ENCODE results near the gene NFIA. TPM values are rescaled to one million over a fixed set of nuclear protein-coding genes. Genes with fewer than 3 reads are reported as not detected.

Gene NFIA
- total and polyA plus RNA-seq, 2 donors (not counting 1 experiment from before 2014, with no cell fraction given): 5.4 to 11.0 TPM

DNA sequence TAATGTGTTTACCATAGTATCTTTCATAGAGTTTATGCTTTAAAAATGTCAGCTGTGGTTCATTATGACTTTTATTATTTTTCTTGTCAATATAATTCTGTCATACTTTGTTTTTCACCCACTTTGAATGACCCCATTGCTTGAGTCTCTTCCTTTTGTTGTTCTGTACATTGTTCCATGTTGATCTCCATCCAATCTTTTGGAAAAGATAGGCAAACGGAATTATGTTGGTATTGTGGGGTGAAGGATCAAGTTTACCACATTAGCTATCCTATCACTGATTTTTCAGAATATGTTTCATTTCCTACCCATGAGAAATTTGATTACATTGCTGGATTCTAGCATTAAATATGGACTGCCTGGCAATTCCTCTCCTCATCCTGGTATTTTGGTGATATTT is 196.6 kb downstream of the NFIA start:
- no peaks in the 10 kb centered on the region for H4K20me1 ChIP-seq (ENCODE audit: control insufficient read depth, extremely low read depth, insufficient read depth, low read length)
- H3K9ac ChIP-seq (ENCODE audit: insufficient read depth, low read length): no peak overlapping the region
- no peak for DNase-seq (ENCODE audit: low read depth in 2 of 2)
- no peak overlapping the region for H3K27ac ChIP-seq (ENCODE audit: insufficient read depth, low read length)
- H3K36me3 ChIP-seq (ENCODE audit: control insufficient read depth, insufficient read depth, low read length): no peaks in the 10 kb centered on the region
- H3K4me2 ChIP-seq (ENCODE audit: extremely low read depth, insufficient read depth, low read length): no peak overlapping the region
- no peaks in the 10 kb centered on the region for H3K4me1 ChIP-seq (ENCODE audit: control insufficient read depth, extremely low read depth, insufficient read depth, low read length)
- TF ChIP-seq, protein P1, sequence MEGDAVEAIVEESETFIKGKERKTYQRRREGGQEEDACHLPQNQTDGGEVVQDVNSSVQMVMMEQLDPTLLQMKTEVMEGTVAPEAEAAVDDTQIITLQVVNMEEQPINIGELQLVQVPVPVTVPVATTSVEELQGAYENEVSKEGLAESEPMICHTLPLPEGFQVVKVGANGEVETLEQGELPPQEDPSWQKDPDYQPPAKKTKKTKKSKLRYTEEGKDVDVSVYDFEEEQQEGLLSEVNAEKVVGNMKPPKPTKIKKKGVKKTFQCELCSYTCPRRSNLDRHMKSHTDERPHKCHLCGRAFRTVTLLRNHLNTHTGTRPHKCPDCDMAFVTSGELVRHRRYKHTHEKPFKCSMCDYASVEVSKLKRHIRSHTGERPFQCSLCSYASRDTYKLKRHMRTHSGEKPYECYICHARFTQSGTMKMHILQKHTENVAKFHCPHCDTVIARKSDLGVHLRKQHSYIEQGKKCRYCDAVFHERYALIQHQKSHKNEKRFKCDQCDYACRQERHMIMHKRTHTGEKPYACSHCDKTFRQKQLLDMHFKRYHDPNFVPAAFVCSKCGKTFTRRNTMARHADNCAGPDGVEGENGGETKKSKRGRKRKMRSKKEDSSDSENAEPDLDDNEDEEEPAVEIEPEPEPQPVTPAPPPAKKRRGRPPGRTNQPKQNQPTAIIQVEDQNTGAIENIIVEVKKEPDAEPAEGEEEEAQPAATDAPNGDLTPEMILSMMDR (conservative IDR thresholded peaks at IDR 0.05 in 1 of 2, IDR thresholded peaks at IDR 0.05 in 1 of 2; ENCODE audit: low read depth in 1 of 2, low read length in 2 of 2): no peak
- no peak for TF ChIP-seq EZH2 (IDR thresholded peaks at IDR 0.05; ENCODE audit: low read length, missing control alignments)
- H3K79me2 ChIP-seq (ENCODE audit: control insufficient read depth, insufficient read depth, low read length): no peaks in the 10 kb centered on the region
- H3K9me3 ChIP-seq (ENCODE audit: control insufficient read depth, insufficient read depth, low read depth, low read length): no peaks in the 10 kb centered on the region
- H3K4me3 ChIP-seq (replicated peaks in 1 of 4; ENCODE audit: control extremely low read depth in 1 of 4, insufficient read depth in 1 of 4, low read depth in 3 of 4, low read length in 4 of 4): no peak overlapping the region
- H2AFZ ChIP-seq (ENCODE audit: low read length): no peak overlapping the region
- H3K27me3 ChIP-seq (ENCODE audit: control insufficient read depth, insufficient read depth, low read length): no peaks in the 10 kb centered on the region

DNA sequence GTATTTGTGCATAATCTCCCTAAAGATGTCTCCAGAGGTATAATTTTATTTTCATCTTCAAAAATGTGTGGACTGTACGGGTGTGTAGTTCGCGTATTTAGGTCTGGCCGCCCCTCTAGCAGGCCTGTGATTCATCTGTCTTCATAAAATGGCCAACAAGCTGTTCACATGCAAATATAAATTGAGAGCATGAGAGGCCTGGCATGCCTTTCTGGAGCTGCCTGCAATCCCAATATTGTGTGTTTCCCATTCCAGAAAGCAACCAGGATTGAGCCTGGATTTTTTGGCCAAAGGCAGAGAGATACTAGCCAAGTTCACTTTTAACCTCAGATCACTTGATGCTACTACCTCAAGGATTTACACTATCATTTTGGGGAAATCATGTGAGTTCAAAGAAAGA is 197.2 kb downstream of the NFIA start:
- no peak overlapping the region for H3K27ac ChIP-seq (ENCODE audit: insufficient read depth, low read length)
- H3K27me3 ChIP-seq (ENCODE audit: control insufficient read depth, insufficient read depth, low read length): no peaks in the 10 kb centered on the region
- no peaks in the 10 kb centered on the region for H4K20me1 ChIP-seq (ENCODE audit: control insufficient read depth, extremely low read depth, insufficient read depth, low read length)
- TF ChIP-seq, protein P1 (conservative IDR thresholded peaks at IDR 0.05 in 1 of 2, IDR thresholded peaks at IDR 0.05 in 1 of 2; ENCODE audit: low read depth in 1 of 2, low read length in 2 of 2): no peak
- no peak for TF ChIP-seq EZH2 (IDR thresholded peaks at IDR 0.05; ENCODE audit: low read length, missing control alignments)
- H3K4me3 ChIP-seq (replicated peaks in 1 of 4; ENCODE audit: control extremely low read depth in 1 of 4, insufficient read depth in 1 of 4, low read depth in 3 of 4, low read length in 4 of 4): no peak overlapping the region
- H2AFZ ChIP-seq (ENCODE audit: low read length): no peak overlapping the region
- no peak overlapping the region for H3K4me2 ChIP-seq (ENCODE audit: extremely low read depth, insufficient read depth, low read length)
- no peaks in the 10 kb centered on the region for H3K79me2 ChIP-seq (ENCODE audit: control insufficient read depth, insufficient read depth, low read length)
- no peaks in the 10 kb centered on the region for H3K36me3 ChIP-seq (ENCODE audit: control insufficient read depth, insufficient read depth, low read length)
- H3K9me3 ChIP-seq (ENCODE audit: control insufficient read depth, insufficient read depth, low read depth, low read length): no peaks in the 10 kb centered on the region
- H3K9ac ChIP-seq (ENCODE audit: insufficient read depth, low read length): no peak overlapping the region
- H3K4me1 ChIP-seq (ENCODE audit: control insufficient read depth, extremely low read depth, insufficient read depth, low read length): no peaks in the 10 kb centered on the region
- no peak for DNase-seq (ENCODE audit: low read depth in 2 of 2)

DNA sequence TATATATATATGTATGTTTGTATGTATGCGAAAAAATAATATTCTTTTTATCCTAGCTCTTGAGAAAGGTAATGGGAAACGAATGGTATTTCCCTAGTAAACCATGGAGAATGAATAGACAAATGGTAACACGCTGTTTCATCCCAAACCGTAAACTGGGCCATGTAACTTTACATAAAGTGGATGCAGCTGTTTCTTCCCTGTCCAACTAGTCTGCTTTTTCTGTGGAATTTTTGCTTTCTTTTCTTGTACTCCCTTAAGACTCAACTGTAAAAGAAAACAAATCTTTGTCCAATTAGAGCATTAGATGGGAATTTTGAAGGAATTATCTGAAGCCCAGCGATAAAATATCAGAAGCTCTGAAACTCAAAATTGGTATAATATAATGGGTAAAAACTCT is 198.1 kb downstream of the NFIA start:
- no peak for DNase-seq (ENCODE audit: low read depth in 2 of 2)
- Histone ChIP-seq H3K79me2 (ENCODE audit: control insufficient read depth, insufficient read depth, low read length) (no peaks in the 10 kb centered on the region), H3K4me1 (ENCODE audit: control insufficient read depth, extremely low read depth, insufficient read depth, low read length) (no peaks in the 10 kb centered on the region), H3K27me3 (ENCODE audit: control insufficient read depth, insufficient read depth, low read length) (no peaks in the 10 kb centered on the region), H2AFZ (ENCODE audit: low read length) (no peak overlapping the region), H3K9me3 (ENCODE audit: control insufficient read depth, insufficient read depth, low read depth, low read length) (no peaks in the 10 kb centered on the region), H3K4me2 (ENCODE audit: extremely low read depth, insufficient read depth, low read length) (no peak overlapping the region), H3K36me3 (ENCODE audit: control insufficient read depth, insufficient read depth, low read length) (no peaks in the 10 kb centered on the region), H3K27ac (ENCODE audit: insufficient read depth, low read length) (no peak overlapping the region), H4K20me1 (ENCODE audit: control insufficient read depth, extremely low read depth, insufficient read depth, low read length) (no peaks in the 10 kb centered on the region), H3K9ac (ENCODE audit: insufficient read depth, low read length) (no peak overlapping the region), H3K4me3 (replicated peaks in 1 of 4; ENCODE audit: control extremely low read depth in 1 of 4, insufficient read depth in 1 of 4, low read depth in 3 of 4, low read length in 4 of 4) (no peak overlapping the region)
- no peak for TF ChIP-seq EZH2 (IDR thresholded peaks at IDR 0.05; ENCODE audit: low read length, missing control alignments)
- TF ChIP-seq, protein P1 (conservative IDR thresholded peaks at IDR 0.05 in 1 of 2, IDR thresholded peaks at IDR 0.05 in 1 of 2; ENCODE audit: low read depth in 1 of 2, low read length in 2 of 2): no peak

Measured in fibroblast of lung (primary cell).